NCI-H1436 (cell line): ENCODE measurements around the gene CLDN14.

Experiments
- DNase-seq: peaks from one replicate; lab custom pipeline; 2025; lab: John Stamatoyannopoulos, UW

Gene CLDN14

GRCh38 chr21:36433059-36433709 lies 46.7 kb downstream of the CLDN14 start:
- no peak for DNase-seq

DNA sequence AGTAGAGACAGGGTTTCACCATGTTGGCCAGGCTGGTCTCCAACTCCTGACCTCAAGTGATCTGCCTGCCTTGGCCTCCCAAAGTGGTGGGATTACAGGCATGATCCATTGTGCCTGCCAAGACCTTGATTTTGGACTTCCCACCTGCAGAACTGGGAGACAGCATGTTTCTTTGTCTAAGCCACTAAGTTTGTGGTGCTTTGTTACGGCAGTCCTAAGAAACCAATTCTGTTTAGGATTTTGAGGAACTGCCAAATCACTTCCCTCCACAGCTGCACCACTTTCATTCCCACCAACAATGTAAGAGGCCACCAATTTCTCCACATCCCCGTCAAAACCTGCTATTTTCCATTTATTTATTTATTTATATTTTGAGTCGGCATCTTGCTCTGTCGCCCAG lies 48.7 kb downstream of the CLDN14 start:
- no peak for DNase-seq

GRCh38 chr21:36430841-36431240 lies 49.1 kb downstream of the CLDN14 start:
- no peak for DNase-seq

- no peak for DNase-seq
Measured at GRCh38 chr21:36429947-36430546, 49.9 kb downstream of the CLDN14 start.

DNA sequence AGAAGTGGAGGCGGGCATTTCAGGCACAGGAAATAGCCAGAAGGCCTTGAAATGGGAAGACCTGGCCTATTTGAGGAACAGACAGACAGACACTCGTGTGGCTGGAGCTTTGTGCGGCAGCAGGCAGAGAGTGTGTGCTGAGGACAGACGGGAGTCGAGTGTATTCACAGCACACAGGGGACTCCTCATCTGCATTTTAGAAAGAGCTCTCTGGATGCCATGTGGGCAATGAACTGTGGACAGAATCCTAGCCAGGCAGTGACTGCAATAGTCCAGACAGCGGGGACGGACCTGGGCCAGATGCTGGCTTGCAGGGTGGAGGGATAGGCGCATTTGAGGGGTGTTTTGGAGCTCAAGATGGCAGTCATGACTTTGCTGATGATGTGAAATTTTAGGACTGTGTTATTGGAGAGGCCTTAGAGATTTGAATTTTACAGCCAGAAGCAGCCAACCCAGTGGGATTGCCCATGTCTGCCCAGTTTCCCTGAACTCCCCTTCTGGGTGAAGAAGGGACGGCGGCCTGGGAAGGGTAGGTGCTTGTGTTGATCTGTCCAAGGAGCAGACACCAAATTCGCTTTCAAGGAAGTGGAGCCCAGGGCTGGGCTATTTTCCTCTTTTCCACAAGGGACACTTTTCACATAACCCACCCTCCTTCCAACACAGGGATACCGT lies 51.0 kb downstream of the CLDN14 start:
- no peak for DNase-seq

DNA sequence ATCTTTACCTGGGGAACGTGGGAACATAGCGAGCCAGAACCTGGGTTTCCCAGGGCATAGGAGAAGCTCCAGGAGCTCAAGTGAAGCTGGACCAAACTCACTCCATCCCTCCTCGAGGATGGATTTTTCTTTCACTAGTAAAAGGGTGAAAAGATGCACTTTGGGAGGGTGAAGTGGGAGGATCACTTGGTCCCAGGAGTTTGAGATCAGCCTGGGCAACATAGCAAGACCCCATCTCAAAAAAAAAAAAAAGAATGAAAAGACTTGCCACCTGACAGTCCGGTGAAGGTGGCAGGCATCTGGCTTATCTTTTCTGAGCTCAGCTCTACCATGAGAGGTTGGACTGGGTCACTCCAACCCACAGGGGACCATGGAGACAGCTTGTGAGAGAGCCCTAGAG lies 52.4 kb downstream of the CLDN14 start:
- no peak for DNase-seq

DNA sequence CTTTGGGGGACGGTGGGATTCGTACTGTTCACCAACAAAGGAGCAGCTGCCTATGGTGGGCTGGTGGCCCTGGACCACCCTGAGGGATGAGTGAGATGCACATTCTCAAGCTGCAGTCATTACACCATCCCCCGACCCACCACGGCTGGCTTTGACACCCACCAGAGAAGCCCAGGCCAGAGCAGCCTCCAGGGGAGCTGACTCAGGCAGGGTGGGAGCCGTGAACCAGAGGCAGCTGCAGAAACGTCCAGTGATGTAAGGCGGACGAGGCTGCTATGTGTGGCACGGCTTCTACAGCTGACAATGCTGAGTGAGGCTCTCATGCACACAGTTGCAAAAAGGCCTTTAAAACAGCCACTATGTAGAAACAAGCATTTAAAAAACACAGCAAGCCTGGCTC lies 54.6 kb downstream of the CLDN14 start:
- no peak for DNase-seq

GRCh38 chr21:36424592-36424991 lies 55.3 kb downstream of the CLDN14 start:
- DNase-seq = no peak

DNA sequence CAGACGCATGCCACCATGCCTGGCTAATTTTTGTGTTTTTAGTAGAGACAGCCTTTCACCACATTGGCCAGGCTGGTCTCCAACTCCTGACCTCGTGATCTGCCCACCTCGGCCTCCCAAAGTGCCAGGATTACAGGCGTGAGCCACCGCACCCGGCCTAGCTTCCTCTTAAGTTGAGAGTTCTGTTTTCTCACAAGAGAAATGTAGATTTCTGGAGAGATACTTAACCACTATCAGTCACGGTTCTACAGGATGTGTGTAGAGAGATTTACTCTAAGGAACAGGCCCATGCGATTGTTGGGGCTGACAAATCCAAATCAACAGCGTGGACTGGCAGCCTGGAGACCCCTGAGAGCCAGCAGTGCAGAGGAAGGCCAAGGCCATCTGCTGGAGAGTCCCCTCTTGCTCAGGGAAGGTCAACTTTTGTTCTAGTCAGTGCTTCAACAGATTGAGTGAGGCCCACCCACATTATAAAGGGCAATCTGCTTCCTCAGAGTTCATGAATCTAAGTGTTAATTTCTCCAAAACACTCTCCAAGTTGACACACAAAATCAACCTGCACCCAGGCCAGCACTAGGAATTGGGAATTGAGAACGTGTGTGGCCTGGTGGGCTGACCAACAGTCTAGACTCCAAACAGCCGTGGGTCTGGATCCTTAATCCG lies 56.0 kb downstream of the CLDN14 start:
- no peak for DNase-seq

- DNase-seq = no peak
Measured at GRCh38 chr21:36422279-36423098, 57.4 kb downstream of the CLDN14 start.

DNA sequence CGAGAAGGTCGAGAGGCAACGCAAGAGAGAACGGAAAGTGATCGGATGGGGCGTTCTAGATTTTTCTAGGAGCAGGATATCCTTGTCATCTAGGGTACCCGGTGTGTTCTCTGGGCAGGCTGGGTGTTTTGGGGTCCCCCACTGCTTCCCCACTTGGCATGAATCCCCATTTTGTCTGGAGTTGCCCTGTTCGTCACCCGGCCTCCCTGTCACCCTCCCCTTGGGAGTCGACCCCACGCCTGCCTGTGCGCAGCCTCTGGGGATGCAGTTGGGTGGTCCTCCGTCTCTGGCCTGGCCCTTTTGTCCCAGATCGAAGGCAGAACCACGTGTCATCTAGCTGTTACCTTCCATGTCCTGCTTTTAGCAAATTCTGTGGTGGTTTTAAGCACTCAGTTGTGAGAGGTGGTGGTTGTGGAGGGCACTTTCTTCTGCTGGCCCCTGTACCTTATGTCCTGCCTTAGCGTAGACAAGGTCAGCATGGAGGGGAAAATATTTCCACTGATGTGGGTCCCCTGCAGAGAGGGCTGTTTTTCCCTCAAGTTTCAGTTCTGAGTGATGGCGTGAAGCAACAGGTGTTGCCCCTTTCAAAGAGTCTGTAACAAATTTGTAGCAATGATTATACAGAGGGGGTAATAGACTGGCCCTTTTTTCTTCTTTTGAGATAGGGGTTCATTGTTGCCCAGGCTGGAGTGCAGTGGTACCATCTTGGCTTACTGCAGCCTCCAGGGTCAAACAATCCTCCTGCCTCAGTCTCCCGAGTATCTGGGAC lies 59.2 kb downstream of the CLDN14 start:
- no peak for DNase-seq

DNA sequence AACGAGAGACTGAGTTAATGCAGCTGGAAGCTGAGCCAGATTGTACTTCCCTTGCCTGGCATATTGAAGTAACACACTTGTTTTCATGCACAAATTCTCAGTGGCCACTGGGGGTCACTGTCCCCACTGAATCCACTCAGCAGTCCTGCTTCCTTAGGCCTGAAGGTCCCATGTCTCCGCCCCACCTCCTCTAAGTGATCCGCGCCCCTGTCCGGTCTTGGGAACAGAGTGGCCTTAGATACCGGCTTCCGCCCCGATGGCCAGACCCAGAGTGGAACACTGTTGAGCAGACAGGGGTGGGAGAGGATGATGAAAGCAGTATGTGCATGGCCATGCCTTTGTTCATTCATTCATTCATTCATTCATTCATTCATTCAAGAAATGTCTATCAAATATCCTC lies 59.9 kb downstream of the CLDN14 start:
- no peak for DNase-seq

DNA sequence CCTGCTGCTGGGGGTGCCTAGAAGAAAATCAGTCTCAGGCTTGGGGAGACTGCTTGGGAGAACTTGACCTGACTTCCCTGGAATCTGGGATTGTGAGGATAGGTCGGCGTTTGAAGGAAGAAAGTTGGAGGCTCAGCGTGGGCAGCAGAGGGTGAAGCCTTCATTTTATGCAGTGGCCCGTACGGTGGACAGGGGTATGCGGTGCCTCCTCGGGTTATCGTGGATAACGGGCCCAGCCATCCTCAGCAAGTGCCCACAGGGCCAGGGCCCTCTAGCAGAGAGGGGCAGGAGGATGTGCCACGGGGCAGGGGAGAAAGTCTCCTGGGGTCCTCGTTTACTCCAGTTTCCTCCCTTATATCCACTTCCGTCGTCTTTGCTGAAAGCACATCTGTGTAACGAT lies 60.7 kb downstream of the CLDN14 start:
- DNase-seq = no peak

- no peak for DNase-seq
Measured at GRCh38 chr21:36415375-36415774, 64.5 kb downstream of the CLDN14 start.

DNA sequence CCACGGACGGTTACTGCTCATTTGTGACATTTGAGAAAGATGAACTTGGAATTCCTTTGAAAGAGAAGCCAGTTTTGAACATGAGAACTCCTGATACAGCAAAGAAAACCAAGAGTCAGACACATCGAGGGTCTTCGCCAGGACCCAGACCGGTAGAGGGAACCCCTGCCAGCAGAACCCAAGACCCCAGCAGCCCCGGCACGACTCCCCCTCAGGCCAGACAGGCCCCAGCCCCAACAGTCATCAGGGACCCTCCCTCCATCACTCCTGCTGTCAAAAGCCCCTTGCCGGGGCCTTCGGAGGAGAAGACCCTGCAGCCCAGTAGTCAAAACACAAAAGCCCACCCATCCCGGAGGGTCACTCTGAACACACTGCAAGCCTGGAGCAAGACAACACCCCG lies 67.0 kb downstream of the CLDN14 start:
- no peak for DNase-seq

DNA sequence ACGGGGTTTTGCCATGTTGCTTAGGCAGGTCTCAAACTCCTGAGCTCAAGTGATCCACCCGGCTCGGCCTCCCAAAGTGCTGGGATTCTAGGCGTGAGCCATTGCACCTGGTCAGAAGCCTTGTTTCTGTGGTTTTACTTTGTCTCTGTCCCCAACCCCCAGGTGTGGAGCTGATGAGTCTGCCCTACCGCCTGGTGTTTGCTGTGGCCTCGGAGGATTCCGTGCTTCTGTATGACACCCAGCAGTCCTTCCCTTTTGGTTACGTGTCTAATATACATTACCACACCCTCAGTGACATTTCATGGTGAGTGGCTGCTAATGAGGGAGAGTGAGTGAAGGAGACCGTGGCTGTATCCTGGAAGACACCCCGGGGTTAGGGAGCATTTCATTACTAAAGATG lies 68.6 kb downstream of the CLDN14 start:
- no peak for DNase-seq
